ENCODE data around the gene LDLRAD2.

Gene LDLRAD2

DNA sequence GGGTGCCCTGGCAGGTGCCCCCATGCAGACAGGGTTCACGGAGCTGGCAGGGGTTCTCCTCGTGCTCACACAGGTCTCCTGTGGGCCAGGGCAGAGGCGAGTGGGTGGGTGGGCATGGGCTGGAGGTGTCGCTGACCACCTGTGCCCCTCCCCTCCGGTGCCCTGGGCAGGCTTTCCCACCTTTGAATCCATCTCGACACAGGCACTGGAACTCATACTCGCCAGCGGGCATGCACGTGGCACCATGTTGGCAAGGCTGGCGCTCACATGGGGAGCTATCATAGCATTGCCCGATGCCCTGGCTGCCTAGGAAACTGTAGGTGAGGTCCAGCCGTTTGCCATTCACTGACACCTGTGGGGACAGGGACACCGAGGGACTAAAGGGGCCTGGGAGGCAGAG is 16.0 kb downstream of the LDLRAD2 start:
- Histone ChIP-seq H3K4me1 (ENCODE audit: low read length) (no peaks in the 10 kb centered on the region), H3K27me3 (replicated peaks; ENCODE audit: insufficient read depth, low read length) (no peaks in the 10 kb centered on the region), H3K9me2 (replicated peaks; ENCODE audit: insufficient read depth, low read length) (no peaks in the 10 kb centered on the region), H3K9me3 (replicated peaks; ENCODE audit: insufficient read depth, low read length) (no peaks in the 10 kb centered on the region), H3F3A (ENCODE audit: insufficient read depth, low read length) (no peaks in the 10 kb centered on the region), H2AFZ (ENCODE audit: low read length) (no peak overlapping the region), H3K4me3 (ENCODE audit: low read length) (no peak overlapping the region), H3K79me2 (ENCODE audit: low read length) (no peaks in the 10 kb centered on the region), H3K4me2 (ENCODE audit: low read depth, low read length) (no peak overlapping the region), H3K9ac (ENCODE audit: low read length) (no peak overlapping the region), H4K20me1 (ENCODE audit: insufficient read depth, low read length) (no peaks in the 10 kb centered on the region), H3K27ac (ENCODE audit: low read length) (no peak overlapping the region), H3K36me3 (replicated peaks; ENCODE audit: insufficient read depth, low read length) (no peaks in the 10 kb centered on the region)
- TF ChIP-seq EZH2phosphoT487 (IDR thresholded peaks at IDR 0.05; ENCODE audit: low read length) (no peak), EZH2 (optimal IDR thresholded peaks at IDR 0.05; ENCODE audit: low read depth, low read length) (no peak)
- TF ChIP-seq, protein P1, sequence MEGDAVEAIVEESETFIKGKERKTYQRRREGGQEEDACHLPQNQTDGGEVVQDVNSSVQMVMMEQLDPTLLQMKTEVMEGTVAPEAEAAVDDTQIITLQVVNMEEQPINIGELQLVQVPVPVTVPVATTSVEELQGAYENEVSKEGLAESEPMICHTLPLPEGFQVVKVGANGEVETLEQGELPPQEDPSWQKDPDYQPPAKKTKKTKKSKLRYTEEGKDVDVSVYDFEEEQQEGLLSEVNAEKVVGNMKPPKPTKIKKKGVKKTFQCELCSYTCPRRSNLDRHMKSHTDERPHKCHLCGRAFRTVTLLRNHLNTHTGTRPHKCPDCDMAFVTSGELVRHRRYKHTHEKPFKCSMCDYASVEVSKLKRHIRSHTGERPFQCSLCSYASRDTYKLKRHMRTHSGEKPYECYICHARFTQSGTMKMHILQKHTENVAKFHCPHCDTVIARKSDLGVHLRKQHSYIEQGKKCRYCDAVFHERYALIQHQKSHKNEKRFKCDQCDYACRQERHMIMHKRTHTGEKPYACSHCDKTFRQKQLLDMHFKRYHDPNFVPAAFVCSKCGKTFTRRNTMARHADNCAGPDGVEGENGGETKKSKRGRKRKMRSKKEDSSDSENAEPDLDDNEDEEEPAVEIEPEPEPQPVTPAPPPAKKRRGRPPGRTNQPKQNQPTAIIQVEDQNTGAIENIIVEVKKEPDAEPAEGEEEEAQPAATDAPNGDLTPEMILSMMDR (IDR thresholded peaks at IDR 0.05; ENCODE audit: low read length): no peak
- no peak for DNase-seq

GRCh38 chr1:21828506-21829210 is 16.6 kb downstream of the LDLRAD2 start:
- H3K4me2 ChIP-seq (ENCODE audit: low read depth, low read length): no peak overlapping the region
- no peak overlapping the region for H3K4me3 ChIP-seq (ENCODE audit: low read length)
- no peaks in the 10 kb centered on the region for H4K20me1 ChIP-seq (ENCODE audit: insufficient read depth, low read length)
- H2AFZ ChIP-seq (ENCODE audit: low read length): no peak overlapping the region
- no peaks in the 10 kb centered on the region for H3F3A ChIP-seq (ENCODE audit: insufficient read depth, low read length)
- no peaks in the 10 kb centered on the region for H3K9me2 ChIP-seq (replicated peaks; ENCODE audit: insufficient read depth, low read length)
- no peaks in the 10 kb centered on the region for H3K9me3 ChIP-seq (replicated peaks; ENCODE audit: insufficient read depth, low read length)
- H3K36me3 ChIP-seq (replicated peaks; ENCODE audit: insufficient read depth, low read length): no peaks in the 10 kb centered on the region
- H3K79me2 ChIP-seq (ENCODE audit: low read length): no peaks in the 10 kb centered on the region
- TF ChIP-seq, protein P1 (IDR thresholded peaks at IDR 0.05; ENCODE audit: low read length): no peak
- TF ChIP-seq EZH2phosphoT487 (IDR thresholded peaks at IDR 0.05; ENCODE audit: low read length) (no peak), EZH2 (optimal IDR thresholded peaks at IDR 0.05; ENCODE audit: low read depth, low read length) (no peak)
- H3K27me3 ChIP-seq (replicated peaks; ENCODE audit: insufficient read depth, low read length): no peaks in the 10 kb centered on the region
- no peaks in the 10 kb centered on the region for H3K4me1 ChIP-seq (ENCODE audit: low read length)
- DNase-seq: no peak
- no peak overlapping the region for H3K27ac ChIP-seq (ENCODE audit: low read length)
- no peak overlapping the region for H3K9ac ChIP-seq (ENCODE audit: low read length)

- H3K4me3 ChIP-seq (ENCODE audit: low read length): no peak overlapping the region
- DNase-seq: no peak
- H3K4me1 ChIP-seq (ENCODE audit: low read length): no peaks in the 10 kb centered on the region
- no peaks in the 10 kb centered on the region for H3K27me3 ChIP-seq (replicated peaks; ENCODE audit: insufficient read depth, low read length)
- no peaks in the 10 kb centered on the region for H3K9me2 ChIP-seq (replicated peaks; ENCODE audit: insufficient read depth, low read length)
- no peaks in the 10 kb centered on the region for H3F3A ChIP-seq (ENCODE audit: insufficient read depth, low read length)
- TF ChIP-seq EZH2phosphoT487 (IDR thresholded peaks at IDR 0.05; ENCODE audit: low read length) (no peak), EZH2 (optimal IDR thresholded peaks at IDR 0.05; ENCODE audit: low read depth, low read length) (no peak)
- TF ChIP-seq, protein P1 (IDR thresholded peaks at IDR 0.05; ENCODE audit: low read length): no peak
- H3K9me3 ChIP-seq (replicated peaks; ENCODE audit: insufficient read depth, low read length): no peaks in the 10 kb centered on the region
- H3K27ac ChIP-seq (ENCODE audit: low read length): no peak overlapping the region
- no peak overlapping the region for H3K4me2 ChIP-seq (ENCODE audit: low read depth, low read length)
- no peaks in the 10 kb centered on the region for H4K20me1 ChIP-seq (ENCODE audit: insufficient read depth, low read length)
- no peak overlapping the region for H3K9ac ChIP-seq (ENCODE audit: low read length)
- H2AFZ ChIP-seq (ENCODE audit: low read length): no peak overlapping the region
- no peaks in the 10 kb centered on the region for H3K79me2 ChIP-seq (ENCODE audit: low read length)
- no peaks in the 10 kb centered on the region for H3K36me3 ChIP-seq (replicated peaks; ENCODE audit: insufficient read depth, low read length)
Observed at GRCh38 chr1:21829294-21829693, 17.2 kb downstream of the LDLRAD2 start.

Measured in MM.1S (cell line).